HCT116 (cell line): Measurements from ENCODE around the gene MMRN1. TPM values are rescaled to one million over a fixed set of nuclear protein-coding genes. Genes with fewer than 3 reads are reported as not detected.

ENCODE experiments used
- ATAC-seq: fragments of 200-7000 bp; cut with Tn5 transposase; 2 replicates; pipeline ENCODE4 v1.9.1; 2020; ENCODE audit warnings: mild to moderate bottlenecking, moderate library complexity
- BruUV-seq: library from RNA; stranded (reverse); fragments of 400-500 nt; replicated peaks from 2 replicates; lab custom pipeline; 2021; lab: Mats Ljungman, UMichigan
- CTCF ChIA-PET: fragments of 300-600 bp; sonication (Branson Sonifier 250); formaldehyde crosslinking; loops from one replicate; lab custom pipeline; 2021; ENCODE audit warnings: antibody characterized with exemption; lab: Charles Lee
- POLR2A ChIA-PET: fragments of 300-600, 350-600 bp; sonication (Branson Sonifier 250); formaldehyde crosslinking; loops from one replicate; lab custom pipeline; 2021; ENCODE audit warnings: antibody characterized with exemption; lab: Charles Lee
- RAD21 ChIA-PET, 2 experiments: fragments of 300-600 bp; sonication (Branson Sonifier 250); formaldehyde crosslinking; loops; one replicate each; lab custom pipeline; 2023; ENCODE audit warnings: low total read pairs in 2 of 2; ENCODE audit not compliant: uncharacterized antibody in 2 of 2, unreplicated experiment in 2 of 2, low non-redundant PET in 1 of 2; lab: Charles Lee
- DNase-seq: peaks from one replicate; pipeline ENCODE4 v3.0.0-alpha.2; 2010; ENCODE audit warnings: low read depth, low spot score
- H2AFZ ChIP-seq: fragments of 200-600 bp; shearing (Covaris generic), sonication (generic); 2 replicates; pipeline ENCODE4 v1.6.1; 2017; ENCODE audit warnings: low read depth, mixed run types, mixed read lengths, antibody characterized with exemption, low read length; ENCODE audit not compliant: poor library complexity, severe bottlenecking
- H3K27ac ChIP-seq: 2 replicates; pipeline ENCODE4 v1.5.1; 2012; ENCODE audit warnings: low read depth, low read length
- H3K27me3 ChIP-seq: fragments of 200-600 bp; sonication (generic); 2 replicates; pipeline ENCODE4 v1.6.1; 2016; ENCODE audit warnings: mixed run types, low read length, mixed read lengths; ENCODE audit not compliant: insufficient read depth
- H3K36me3 ChIP-seq, 2 experiments: fragments of 200-500 bp in 1 of 2; fragments of 200-600 bp in 1 of 2; sonication (Bioruptor generic) in 1 of 2; sonication (generic) in 1 of 2; 2 replicates each; pipeline versions ENCODE4 v1.5.1 to v1.6.1; 2014 to 2016; ENCODE audit warnings: low read length in 2 of 2, inconsistent platforms in 1 of 2, mixed read lengths in 1 of 2, mixed run types in 1 of 2; ENCODE audit not compliant: insufficient read depth in 2 of 2, control insufficient read depth in 1 of 2
- H3K4me1 ChIP-seq, 2 experiments: fragments of 200-600 bp in 1 of 2; sonication (generic) in 1 of 2; 2 replicates each; pipeline versions ENCODE4 v1.5.1 to v1.6.1; 2012 to 2017; ENCODE audit warnings: low read length in 2 of 2, inconsistent platforms in 1 of 2, mild to moderate bottlenecking in 1 of 2, mixed read lengths in 1 of 2, mixed run types in 1 of 2, moderate library complexity in 1 of 2; ENCODE audit not compliant: insufficient read depth in 2 of 2, control insufficient read depth in 1 of 2
- H3K4me2 ChIP-seq: fragments of 200-600 bp; sonication (generic); 2 replicates; pipeline ENCODE4 v1.6.1; 2017; ENCODE audit warnings: mixed run types, low read length, mixed read lengths
- H3K4me3 ChIP-seq, 2 experiments: fragments of 200-600 bp in 1 of 2; sonication (generic) in 1 of 2; replicated peaks in 1 of 2; 2 replicates each; pipeline ENCODE4 v1.5.1; 2011 to 2016; ENCODE audit warnings: low read length in 2 of 2, control low read depth in 1 of 2, low read depth in 1 of 2, mild to moderate bottlenecking in 1 of 2, mixed read lengths in 1 of 2, mixed run types in 1 of 2
- H3K79me2 ChIP-seq: fragments of 200-600 bp; sonication (generic); 2 replicates; pipeline ENCODE4 v1.6.1; 2017; ENCODE audit warnings: mild to moderate bottlenecking, mixed run types, low read length, moderate library complexity, mixed read lengths; ENCODE audit not compliant: insufficient read depth
- H3K9ac ChIP-seq: fragments of 200-600 bp; sonication (generic); 2 replicates; pipeline ENCODE4 v1.6.1; 2016; ENCODE audit warnings: low read length, mixed read lengths
- H3K9me2 ChIP-seq: fragments of 200-600 bp; sonication (generic), shearing (Covaris generic); 2 replicates; pipeline ENCODE4 v1.6.1; 2017; ENCODE audit warnings: mixed run types, mild to moderate bottlenecking, moderate library complexity; ENCODE audit not compliant: insufficient read depth
- H3K9me3 ChIP-seq, 2 experiments: fragments of 200-500 bp in 1 of 2; fragments of 200-600 bp in 1 of 2; sonication (Bioruptor generic) in 1 of 2; sonication (generic) in 1 of 2; 2 replicates each; pipeline ENCODE4 v1.6.1; 2014 to 2017; ENCODE audit warnings: low read length in 2 of 2, mixed read lengths in 2 of 2, inconsistent platforms in 1 of 2, low read depth in 1 of 2, mild to moderate bottlenecking in 1 of 2, mixed run types in 1 of 2, moderate library complexity in 1 of 2; ENCODE audit not compliant: control insufficient read depth in 1 of 2, insufficient read depth in 1 of 2
- H4K20me1 ChIP-seq: fragments of 200-600 bp; sonication (generic), shearing (Covaris generic); 2 replicates; pipeline ENCODE4 v1.6.1; 2017; ENCODE audit warnings: mixed run types, mild to moderate bottlenecking, moderate library complexity; ENCODE audit not compliant: insufficient read depth
- CBX3 ChIP-seq: IDR thresholded peaks from 2 replicates; pipeline ENCODE4 v1.6.1; 2012; ENCODE audit warnings: low read depth
- CEBPB ChIP-seq: IDR thresholded peaks from 2 replicates; pipeline ENCODE4 v1.6.1; 2012; ENCODE audit warnings: low read depth
- EGR1 ChIP-seq: IDR thresholded peaks from 2 replicates; pipeline ENCODE4 v1.6.1; 2012; ENCODE audit warnings: low read depth
- ELF1 ChIP-seq: IDR thresholded peaks from 2 replicates; pipeline ENCODE4 v1.6.1; 2012; ENCODE audit warnings: low read depth, borderline replicate concordance
- EZH2 ChIP-seq: fragments of 200-600 bp; sonication (generic); IDR thresholded peaks from 2 replicates; pipeline ENCODE4 v1.6.1; 2017; ENCODE audit warnings: antibody characterized with exemption, mixed run types
- EZH2phosphoT487 ChIP-seq: fragments of 200-600 bp; IDR thresholded peaks from 2 replicates; pipeline ENCODE4 v1.6.1; 2018; ENCODE audit warnings: antibody characterized with exemption, borderline replicate concordance
- FOSL1 ChIP-seq: IDR thresholded peaks from 2 replicates; pipeline ENCODE4 v1.6.1; 2012; ENCODE audit warnings: low read depth
- JUND ChIP-seq: IDR thresholded peaks from 2 replicates; pipeline ENCODE4 v1.6.1; 2012
- RAD21 ChIP-seq: IDR thresholded peaks from 2 replicates; pipeline ENCODE4 v1.6.1; 2012; ENCODE audit warnings: low read depth, mild to moderate bottlenecking
- SIN3A ChIP-seq: IDR thresholded peaks from 2 replicates; pipeline ENCODE4 v1.6.1; 2012; ENCODE audit warnings: low read depth
- SP1 ChIP-seq: IDR thresholded peaks from 2 replicates; pipeline ENCODE4 v1.6.1; 2012; ENCODE audit warnings: low read depth
- SRF ChIP-seq: IDR thresholded peaks from 2 replicates; pipeline ENCODE4 v1.6.1; 2012; ENCODE audit warnings: low read depth
- TCF7L2 ChIP-seq: IDR thresholded peaks from 2 replicates; pipeline ENCODE4 v1.7.0; 2011; ENCODE audit warnings: borderline replicate concordance, inconsistent platforms; ENCODE audit not compliant: insufficient read depth, insufficient read length; ENCODE audit errors: extremely low read depth
- ZFX ChIP-seq: fragments of 450-650 bp; IDR thresholded peaks from 2 replicates; pipeline ENCODE4 v1.6.1; 2017
- intact Hi-C: fragments of 100-400 bp; cut with micrococcal nuclease; formaldehyde crosslinking; loops from 2 replicates; pipeline ENCODE4 v1.10.0; 2022
- total RNA-seq: library from RNA; stranded (reverse); gene quantifications from one replicate; pipeline ENCODE4 v1.2.1, GENCODE V29; 2021; ENCODE audit not compliant: unreplicated experiment
- TF ChIP-seq, protein P1 (sequence below): IDR thresholded peaks from 2 replicates; pipeline ENCODE4 v1.6.1; 2012
- TF ChIP-seq, protein P2 (sequence below): IDR thresholded peaks from 2 replicates; pipeline ENCODE4 v1.6.1; 2011; ENCODE audit warnings: mild to moderate bottlenecking, low read length, moderate library complexity; ENCODE audit not compliant: insufficient replicate concordance; ENCODE audit errors: extremely low read depth
- TF ChIP-seq, protein P3 (sequence below): IDR thresholded peaks from 2 replicates; pipeline ENCODE4 v1.6.1; 2012

The MMRN1 gene
- total RNA-seq, 1 experiment from 2014 or later = 0.12 TPM

DNA sequence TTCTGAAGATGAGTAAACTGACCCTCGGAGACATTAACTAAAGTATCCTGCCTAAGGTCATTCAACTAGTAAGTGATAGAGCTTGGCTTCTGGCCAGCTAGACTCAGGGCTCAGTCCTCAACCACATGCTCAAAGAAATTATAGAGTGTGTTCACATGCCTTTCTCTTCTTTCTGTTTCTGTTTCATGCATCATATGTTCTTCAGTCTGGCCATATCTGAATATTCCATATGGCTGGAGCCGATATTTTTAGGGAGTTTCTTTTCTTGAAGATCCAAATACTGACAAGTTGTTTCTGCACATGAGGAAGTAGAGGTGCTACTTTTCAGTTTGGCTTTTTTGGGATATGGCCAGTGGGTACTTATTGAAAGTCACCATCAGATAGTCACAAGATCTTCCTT is 44.9 kb downstream of the MMRN1 start:
- no TSS peak for BruUV-seq
- H3K9me3 ChIP-seq = no peaks in the 10 kb centered on the region
- H2AFZ ChIP-seq = no peak overlapping the region
- H3K9me2 ChIP-seq = no peaks in the 10 kb centered on the region
- H3K79me2 ChIP-seq = no peaks in the 10 kb centered on the region
- H4K20me1 ChIP-seq = no peaks in the 10 kb centered on the region
- intact Hi-C loops = no loop called here
- H3K4me1 ChIP-seq = no peaks in the 10 kb centered on the region
- no peaks in the 10 kb centered on the region for H3K36me3 ChIP-seq
- TF ChIP-seq SP1 (no peak), CEBPB (no peak), SIN3A (no peak), RAD21 (no peak), ZFX (no peak), SRF (no peak), TCF7L2 (no peak), EZH2 (no peak), FOSL1 (no peak), ELF1 (no peak), CBX3 (no peak), EZH2phosphoT487 (no peak), EGR1 (no peak), JUND (no peak)
- TF ChIP-seq, protein P1, sequence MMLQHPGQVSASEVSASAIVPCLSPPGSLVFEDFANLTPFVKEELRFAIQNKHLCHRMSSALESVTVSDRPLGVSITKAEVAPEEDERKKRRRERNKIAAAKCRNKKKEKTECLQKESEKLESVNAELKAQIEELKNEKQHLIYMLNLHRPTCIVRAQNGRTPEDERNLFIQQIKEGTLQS = no peak
- TF ChIP-seq, protein P2, sequence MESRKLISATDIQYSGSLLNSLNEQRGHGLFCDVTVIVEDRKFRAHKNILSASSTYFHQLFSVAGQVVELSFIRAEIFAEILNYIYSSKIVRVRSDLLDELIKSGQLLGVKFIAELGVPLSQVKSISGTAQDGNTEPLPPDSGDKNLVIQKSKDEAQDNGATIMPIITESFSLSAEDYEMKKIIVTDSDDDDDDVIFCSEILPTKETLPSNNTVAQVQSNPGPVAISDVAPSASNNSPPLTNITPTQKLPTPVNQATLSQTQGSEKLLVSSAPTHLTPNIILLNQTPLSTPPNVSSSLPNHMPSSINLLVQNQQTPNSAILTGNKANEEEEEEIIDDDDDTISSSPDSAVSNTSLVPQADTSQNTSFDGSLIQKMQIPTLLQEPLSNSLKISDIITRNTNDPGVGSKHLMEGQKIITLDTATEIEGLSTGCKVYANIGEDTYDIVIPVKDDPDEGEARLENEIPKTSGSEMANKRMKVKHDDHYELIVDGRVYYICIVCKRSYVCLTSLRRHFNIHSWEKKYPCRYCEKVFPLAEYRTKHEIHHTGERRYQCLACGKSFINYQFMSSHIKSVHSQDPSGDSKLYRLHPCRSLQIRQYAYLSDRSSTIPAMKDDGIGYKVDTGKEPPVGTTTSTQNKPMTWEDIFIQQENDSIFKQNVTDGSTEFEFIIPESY = no peak
- TF ChIP-seq, protein P3, sequence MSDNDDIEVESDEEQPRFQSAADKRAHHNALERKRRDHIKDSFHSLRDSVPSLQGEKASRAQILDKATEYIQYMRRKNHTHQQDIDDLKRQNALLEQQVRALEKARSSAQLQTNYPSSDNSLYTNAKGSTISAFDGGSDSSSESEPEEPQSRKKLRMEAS = no peak
- H3K27me3 ChIP-seq = no peaks in the 10 kb centered on the region
- H3K27ac ChIP-seq = no peak overlapping the region
- no peak overlapping the region for H3K4me2 ChIP-seq
- no peak overlapping the region for H3K9ac ChIP-seq
- no peak for DNase-seq
- ChIA-PET RAD21 (no interaction called here), CTCF (no interaction called here), POLR2A (no interaction called here)
- no peak overlapping the region for H3K4me3 ChIP-seq
- no peak for ATAC-seq
